D721Med (cell line): ENCODE results near the gene GLRA1.
"Not testable (repeated sequence)": the region's sequence is repeated elsewhere in the genome, so short reads cannot be mapped to it uniquely, and the experiment has no call there.

Experiments
- DNase-seq: peaks from one replicate; pipeline ENCODE4 v3.0.0; 2011; ENCODE audit warnings: low spot score; ENCODE audit not compliant: insufficient read length
- FAIRE-seq: peaks from 2 replicates; lab custom pipeline; 2011; peaks lifted over from hg19 to GRCh38; lab: Jason Lieb, UNC
- CTCF ChIP-seq: IDR thresholded peaks from 2 replicates; pipeline ENCODE4 v1.5.1; 2012; ENCODE audit warnings: mild to moderate bottlenecking, control low read depth; ENCODE audit not compliant: insufficient read depth; ENCODE audit errors: missing control alignments

GLRA1 gene

DNA sequence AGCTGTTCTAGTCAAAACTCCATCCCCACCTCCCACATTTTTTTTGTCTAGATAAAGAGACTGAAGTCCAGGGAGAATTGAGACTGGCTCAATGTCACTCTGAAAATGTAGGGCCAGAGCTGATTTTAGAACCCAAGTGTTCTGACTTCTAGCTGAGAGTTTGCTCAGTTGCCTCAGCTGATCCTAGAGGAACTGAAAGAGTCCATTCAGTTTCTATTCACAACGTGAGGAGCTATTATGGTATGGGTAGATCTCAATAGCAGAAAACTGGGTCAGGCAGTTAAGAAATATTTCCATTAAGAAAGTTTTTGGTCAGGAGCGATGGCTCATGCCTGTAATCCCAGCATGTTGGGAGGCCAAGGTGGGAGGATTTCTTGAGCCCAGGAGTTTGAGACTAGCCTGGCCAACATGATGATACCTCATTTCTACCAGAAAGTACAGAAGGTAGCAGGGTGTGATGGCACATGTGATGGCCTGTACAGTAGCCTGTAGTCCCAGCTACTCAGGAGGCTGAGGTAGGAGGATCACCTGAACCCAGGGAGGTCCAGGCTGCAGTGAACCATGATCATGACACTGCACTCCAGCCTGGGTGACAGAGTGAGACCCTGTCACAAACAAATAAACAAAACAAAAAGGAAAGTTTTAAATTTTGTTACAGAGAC lies 61.7 kb downstream of the GLRA1 start:
- FAIRE-seq (no peak), DNase-seq (no peak)
- no peak for TF ChIP-seq CTCF

DNA sequence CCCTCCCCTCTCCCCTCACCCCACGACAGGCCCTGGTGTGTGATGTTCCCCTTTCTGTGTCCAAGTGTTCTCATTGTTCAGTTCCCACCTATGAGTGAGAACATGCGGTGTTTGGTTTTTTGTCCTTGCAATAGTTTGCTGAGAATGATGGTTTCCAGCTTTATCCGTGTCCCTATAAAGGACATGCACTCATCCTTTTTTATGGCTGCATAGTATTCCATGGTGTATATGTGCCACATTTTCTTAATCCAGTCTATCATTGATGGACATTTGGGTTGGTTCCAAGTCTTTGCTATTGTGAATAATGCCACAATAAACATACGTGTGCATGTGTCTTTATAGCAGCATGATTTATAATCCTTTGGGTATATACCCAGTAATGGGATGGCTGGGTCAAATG lies 63.8 kb downstream of the GLRA1 start:
- not testable (repeated sequence) for DNase-seq, FAIRE-seq

DNA sequence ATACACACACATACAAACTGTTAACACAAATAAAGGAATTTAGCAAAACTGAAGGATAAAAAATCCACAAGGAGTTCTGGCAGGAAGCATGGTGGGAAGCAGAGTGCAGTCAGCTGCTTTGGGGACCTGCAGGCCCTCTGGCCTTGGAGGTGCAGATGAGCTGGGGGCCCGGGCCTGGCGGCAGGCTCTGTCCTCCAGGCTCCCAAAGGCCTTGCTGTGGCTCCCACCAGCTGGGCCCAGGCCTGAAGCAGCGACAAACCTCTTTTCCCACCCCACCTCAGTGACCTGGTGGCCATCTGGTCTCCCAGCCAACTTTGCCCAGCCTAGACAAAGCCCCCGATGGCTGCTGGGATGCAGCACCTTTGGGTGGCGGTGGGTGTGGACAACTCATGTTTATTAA lies 67.8 kb downstream of the GLRA1 start:
- DNase-seq: no peak
- FAIRE-seq: no peak
- no peak for TF ChIP-seq CTCF

- DNase-seq (no peak), FAIRE-seq (no peak)
- TF ChIP-seq CTCF: no peak
Measured at GRCh38 chr5:151855701-151856100, 69.0 kb downstream of the GLRA1 start.

- FAIRE-seq (no peak), DNase-seq (no peak)
- TF ChIP-seq CTCF: no peak
Measured at GRCh38 chr5:151847871-151848270, 76.8 kb downstream of the GLRA1 start.

GRCh38 chr5:151846765-151847164 lies 77.9 kb downstream of the GLRA1 start:
- TF ChIP-seq CTCF: no peak
- DNase-seq: no peak
- FAIRE-seq: no peak

GRCh38 chr5:151832843-151833242 lies 91.8 kb downstream of the GLRA1 start:
- DNase-seq, FAIRE-seq: not testable (repeated sequence)

- DNase-seq (no peak), FAIRE-seq (no peak)
- TF ChIP-seq CTCF: no peak
Measured at GRCh38 chr5:151829370-151829769, 95.3 kb downstream of the GLRA1 start.
